Measurements from ENCODE around the gene TM4SF20.

Gene TM4SF20

DNA sequence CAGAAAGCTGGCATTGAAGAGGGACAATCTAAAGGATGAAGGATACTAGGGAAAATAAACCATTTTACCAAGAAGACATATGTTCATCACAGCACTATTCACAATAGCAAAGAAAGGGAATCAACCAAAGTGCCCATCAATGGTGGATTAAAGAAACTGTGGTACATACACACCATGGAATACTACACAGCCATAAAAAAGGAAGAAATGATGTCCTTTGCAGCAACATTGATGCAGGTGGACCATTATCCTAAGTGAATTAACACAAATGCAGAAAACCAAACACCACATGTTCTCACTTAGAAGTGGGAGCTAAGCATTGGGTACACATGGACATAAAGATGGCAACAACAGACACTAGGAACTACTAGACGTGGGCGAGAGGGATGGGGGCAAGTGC is 61.3 kb downstream of the TM4SF20 start:
- no peak for DNase-seq

GRCh38 chr2:227313310-227313709 is 65.8 kb downstream of the TM4SF20 start:
- no peak for DNase-seq

GRCh38 chr2:227312579-227312978 is 66.5 kb downstream of the TM4SF20 start:
- no peak for DNase-seq
